ENCODE measurements around the gene DPP10.

Gene DPP10

GRCh38 chr2:114642988-114643553 lies 200.6 kb downstream of the DPP10 start:
- H3K27ac ChIP-seq: no peak overlapping the region
- TF ChIP-seq ZFX (IDR thresholded peaks at IDR 0.05; ENCODE audit: borderline replicate concordance) (no peak), CTCF (IDR thresholded peaks at IDR 0.05) (no peak)

- no peak for TF ChIP-seq CTCF (IDR thresholded peaks at IDR 0.05)
- TF ChIP-seq ZFX (IDR thresholded peaks at IDR 0.05; ENCODE audit: borderline replicate concordance): no peak
- no peak overlapping the region for H3K27ac ChIP-seq
Measured at GRCh38 chr2:114651933-114652332, 209.5 kb downstream of the DPP10 start.

- H3K27ac ChIP-seq: no peak overlapping the region
- no peak for TF ChIP-seq CTCF (IDR thresholded peaks at IDR 0.05)
- TF ChIP-seq ZFX (IDR thresholded peaks at IDR 0.05; ENCODE audit: borderline replicate concordance): no peak
Measured at GRCh38 chr2:114659880-114660279, 217.4 kb downstream of the DPP10 start.

GRCh38 chr2:114661971-114662939 lies 219.8 kb downstream of the DPP10 start:
- no peak for TF ChIP-seq ZFX (IDR thresholded peaks at IDR 0.05; ENCODE audit: borderline replicate concordance)
- H3K27ac ChIP-seq: no peak overlapping the region

- H3K27ac ChIP-seq: no peak overlapping the region
- TF ChIP-seq ZFX (IDR thresholded peaks at IDR 0.05; ENCODE audit: borderline replicate concordance) (no peak), CTCF (IDR thresholded peaks at IDR 0.05) (no peak)
Measured at GRCh38 chr2:114668415-114668814, 226.0 kb downstream of the DPP10 start.

GRCh38 chr2:114683251-114683650 lies 240.8 kb downstream of the DPP10 start:
- TF ChIP-seq CTCF (IDR thresholded peaks at IDR 0.05) (no peak), ZFX (IDR thresholded peaks at IDR 0.05; ENCODE audit: borderline replicate concordance) (no peak)
- H3K27ac ChIP-seq: no peak overlapping the region

GRCh38 chr2:114684403-114684802 lies 242.0 kb downstream of the DPP10 start:
- no peak for TF ChIP-seq CTCF (IDR thresholded peaks at IDR 0.05)
- TF ChIP-seq ZFX (IDR thresholded peaks at IDR 0.05; ENCODE audit: borderline replicate concordance): no peak
- no peak overlapping the region for H3K27ac ChIP-seq

Measured in 22Rv1 (cell line).